ENCODE data around the gene DNAH1.

Gene DNAH1

DNA sequence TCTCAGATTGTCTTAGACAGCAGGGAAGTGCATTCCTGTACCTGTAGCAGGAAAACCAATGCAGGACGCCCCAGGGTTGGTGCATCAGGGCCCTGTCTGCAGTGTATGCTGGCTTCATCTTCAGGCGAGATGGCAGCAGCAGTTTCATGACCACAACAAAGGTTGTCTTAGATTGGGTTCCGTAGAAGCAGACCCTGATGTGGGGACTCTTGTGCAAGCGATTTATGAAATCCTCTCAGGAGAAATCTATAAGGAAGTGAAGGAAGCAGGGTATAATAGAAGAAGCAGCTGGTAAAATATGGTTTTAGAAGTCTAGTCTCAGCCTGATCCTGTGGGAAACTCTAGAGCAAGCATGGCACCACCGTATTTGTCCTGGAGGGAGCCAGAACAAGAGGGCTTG is 25.0 kb downstream of the DNAH1 start:
- TF ChIP-seq, protein P1, sequence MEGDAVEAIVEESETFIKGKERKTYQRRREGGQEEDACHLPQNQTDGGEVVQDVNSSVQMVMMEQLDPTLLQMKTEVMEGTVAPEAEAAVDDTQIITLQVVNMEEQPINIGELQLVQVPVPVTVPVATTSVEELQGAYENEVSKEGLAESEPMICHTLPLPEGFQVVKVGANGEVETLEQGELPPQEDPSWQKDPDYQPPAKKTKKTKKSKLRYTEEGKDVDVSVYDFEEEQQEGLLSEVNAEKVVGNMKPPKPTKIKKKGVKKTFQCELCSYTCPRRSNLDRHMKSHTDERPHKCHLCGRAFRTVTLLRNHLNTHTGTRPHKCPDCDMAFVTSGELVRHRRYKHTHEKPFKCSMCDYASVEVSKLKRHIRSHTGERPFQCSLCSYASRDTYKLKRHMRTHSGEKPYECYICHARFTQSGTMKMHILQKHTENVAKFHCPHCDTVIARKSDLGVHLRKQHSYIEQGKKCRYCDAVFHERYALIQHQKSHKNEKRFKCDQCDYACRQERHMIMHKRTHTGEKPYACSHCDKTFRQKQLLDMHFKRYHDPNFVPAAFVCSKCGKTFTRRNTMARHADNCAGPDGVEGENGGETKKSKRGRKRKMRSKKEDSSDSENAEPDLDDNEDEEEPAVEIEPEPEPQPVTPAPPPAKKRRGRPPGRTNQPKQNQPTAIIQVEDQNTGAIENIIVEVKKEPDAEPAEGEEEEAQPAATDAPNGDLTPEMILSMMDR (conservative IDR thresholded peaks at IDR 0.05; ENCODE audit: low read depth, low read length): no peak
- H3K4me3 ChIP-seq (ENCODE audit: low read length): no peak overlapping the region
- DNase-seq (ENCODE audit: low read depth): no peak

DNA sequence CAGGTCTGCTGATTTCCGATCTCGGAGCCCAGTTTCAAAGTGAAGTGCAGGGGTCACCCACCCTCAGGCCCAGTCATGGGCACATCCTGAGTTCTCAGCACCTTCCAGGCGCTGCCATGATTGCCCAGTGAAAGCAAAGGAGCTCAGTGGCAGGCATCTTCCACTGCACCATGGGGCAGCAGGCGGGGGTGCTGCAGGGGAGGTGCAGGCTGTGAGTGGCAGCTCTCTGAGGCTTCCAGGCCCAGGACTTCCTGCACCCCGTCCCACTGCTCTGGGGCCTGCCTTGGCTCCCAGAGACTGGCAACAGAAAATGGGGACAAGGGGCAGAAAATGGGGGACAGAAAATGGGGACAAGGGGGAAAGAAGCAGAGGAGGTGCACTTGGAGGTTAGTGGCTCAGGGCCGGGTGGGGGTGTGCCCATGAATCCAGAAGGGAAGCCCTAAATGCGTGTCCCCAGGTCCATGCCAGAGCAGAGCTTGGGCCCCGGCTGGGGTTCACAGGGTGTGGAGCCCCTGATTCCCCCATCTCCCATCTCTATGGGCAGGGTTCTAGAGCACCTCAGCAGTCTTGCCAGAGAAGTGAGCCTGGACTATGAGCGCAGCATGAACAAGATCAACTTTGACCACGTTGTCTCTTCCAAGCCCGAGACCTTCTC is 28.0 kb downstream of the DNAH1 start:
- TF ChIP-seq, protein P1 (conservative IDR thresholded peaks at IDR 0.05; ENCODE audit: low read depth, low read length): no peak
- H3K4me3 ChIP-seq (ENCODE audit: low read length): no peak overlapping the region
- no peak for DNase-seq (ENCODE audit: low read depth)

DNA sequence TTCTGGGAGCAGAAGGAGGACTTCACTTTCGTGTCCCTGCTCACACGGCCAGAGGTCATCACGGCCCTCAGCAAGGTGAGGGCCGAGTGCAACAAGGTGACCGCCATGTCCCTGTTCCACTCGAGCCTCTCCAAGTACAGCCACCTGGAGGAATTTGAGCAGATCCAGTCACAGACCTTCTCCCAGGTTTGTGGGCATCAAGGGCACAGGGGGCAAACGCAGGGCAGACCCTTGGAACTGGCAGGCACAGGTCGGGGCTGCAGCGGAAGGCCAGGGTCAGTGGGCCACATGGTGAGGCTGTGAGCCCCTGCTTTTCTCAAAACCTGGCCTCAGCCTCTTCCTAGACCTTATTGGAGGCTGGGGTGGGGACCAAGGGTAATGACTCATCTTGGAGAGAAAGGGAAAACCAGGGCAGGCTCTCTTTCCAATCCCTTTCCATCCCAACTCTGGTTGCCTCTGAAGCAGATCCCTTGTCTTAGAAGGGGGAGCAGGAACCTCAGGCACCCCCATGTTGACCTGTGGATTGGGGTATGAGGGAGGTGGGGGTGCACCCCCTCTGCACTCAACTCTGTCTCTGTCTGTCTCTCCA is 29.5 kb downstream of the DNAH1 start:
- TF ChIP-seq, protein P1 (conservative IDR thresholded peaks at IDR 0.05; ENCODE audit: low read depth, low read length): no peak
- H3K4me3 ChIP-seq (ENCODE audit: low read length): no peak overlapping the region
- DNase-seq (ENCODE audit: low read depth): no peak

DNA sequence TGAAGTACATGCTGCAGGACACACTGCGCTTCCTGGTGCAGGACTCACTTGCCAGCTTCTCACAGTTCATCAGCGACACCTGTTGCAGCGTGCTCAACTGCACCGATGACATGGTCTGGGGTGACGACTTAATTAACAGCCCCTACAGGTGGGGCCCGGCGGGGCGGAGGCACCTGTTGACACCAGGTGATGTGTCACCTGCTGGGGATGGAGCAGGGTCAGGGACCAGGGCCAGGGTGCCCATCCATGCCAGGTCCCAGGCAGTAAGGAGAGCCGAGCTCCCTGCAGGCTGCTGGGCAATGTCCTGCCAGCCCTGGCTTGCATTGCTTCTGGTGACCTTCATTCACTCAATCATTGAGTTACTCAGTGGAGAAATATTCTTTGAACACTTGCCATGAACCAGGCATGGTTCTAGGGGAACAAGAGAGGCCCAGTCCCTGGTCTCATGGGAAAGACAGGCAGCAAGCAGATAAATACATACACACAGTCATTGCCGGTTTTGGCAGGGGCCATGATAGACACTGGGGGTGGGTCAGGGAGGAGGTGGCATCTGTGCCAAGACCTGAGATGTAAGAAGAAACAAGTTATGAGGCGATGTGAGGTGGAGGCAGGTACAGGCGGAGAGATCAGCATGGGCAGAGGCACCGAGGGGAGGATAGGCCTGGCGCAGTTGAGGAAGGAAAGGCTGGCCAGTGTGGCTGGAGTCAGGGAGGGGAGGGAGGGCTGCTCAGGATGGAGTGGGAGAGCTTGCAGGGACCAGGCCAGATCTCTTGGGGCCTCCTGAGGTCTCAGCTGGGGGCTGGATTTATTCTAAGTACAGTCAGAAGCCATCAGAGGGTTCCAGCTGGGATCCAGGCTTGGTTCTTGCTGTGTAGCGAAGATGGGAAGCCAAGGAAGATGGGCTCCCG is 30.8 kb downstream of the DNAH1 start:
- no peak for DNase-seq (ENCODE audit: low read depth)
- no peak overlapping the region for H3K4me3 ChIP-seq (ENCODE audit: low read length)
- TF ChIP-seq, protein P1 (conservative IDR thresholded peaks at IDR 0.05; ENCODE audit: low read depth, low read length): no peak

DNA sequence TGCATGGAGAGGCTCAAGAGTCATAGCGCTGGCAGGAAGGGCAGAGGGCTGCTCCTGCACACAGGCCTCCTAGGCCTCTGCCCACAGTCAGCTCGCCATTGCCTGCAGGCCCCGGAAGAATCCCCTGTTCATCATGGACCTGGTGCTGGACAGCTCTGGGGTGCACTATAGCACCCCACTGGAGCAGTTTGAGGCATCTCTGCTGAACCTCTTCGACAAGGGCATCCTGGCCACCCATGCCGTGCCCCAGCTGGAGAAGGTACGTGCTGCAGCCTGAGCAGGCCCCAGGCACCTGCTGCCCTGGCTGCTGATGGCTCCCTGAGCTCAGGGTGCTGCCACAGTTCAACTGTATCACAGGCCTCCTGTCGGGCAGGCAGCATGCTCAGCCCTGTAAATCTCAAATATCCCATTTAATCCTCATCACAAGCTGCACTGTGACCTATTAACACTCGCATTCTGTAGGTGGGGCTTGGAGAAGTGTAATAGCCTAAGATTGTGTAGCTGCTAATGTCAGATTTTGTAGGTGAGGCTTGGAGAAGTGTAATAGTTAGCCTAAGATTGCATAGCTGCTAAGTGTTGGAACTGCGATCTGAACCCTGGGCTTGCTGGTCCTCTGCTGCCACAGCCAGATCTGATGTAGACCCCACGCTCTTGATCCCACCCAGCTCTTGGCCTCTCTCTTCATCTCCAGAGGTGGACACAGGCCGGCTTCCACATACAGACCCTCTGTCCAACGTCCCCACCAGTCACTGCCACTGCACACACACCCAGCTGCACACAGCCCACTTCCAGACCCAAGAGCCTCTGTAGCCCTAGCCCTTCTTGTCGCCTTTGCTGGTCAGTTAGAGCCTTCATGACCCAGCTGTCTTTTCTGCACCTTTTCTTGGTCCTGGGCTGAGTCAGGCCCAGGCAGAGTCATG is 31.9 kb downstream of the DNAH1 start:
- H3K4me3 ChIP-seq (ENCODE audit: low read length): no peak overlapping the region
- TF ChIP-seq, protein P1 (conservative IDR thresholded peaks at IDR 0.05; ENCODE audit: low read depth, low read length): no peak
- peak; percentile 55 for DNase-seq (ENCODE audit: low read depth)

DNA sequence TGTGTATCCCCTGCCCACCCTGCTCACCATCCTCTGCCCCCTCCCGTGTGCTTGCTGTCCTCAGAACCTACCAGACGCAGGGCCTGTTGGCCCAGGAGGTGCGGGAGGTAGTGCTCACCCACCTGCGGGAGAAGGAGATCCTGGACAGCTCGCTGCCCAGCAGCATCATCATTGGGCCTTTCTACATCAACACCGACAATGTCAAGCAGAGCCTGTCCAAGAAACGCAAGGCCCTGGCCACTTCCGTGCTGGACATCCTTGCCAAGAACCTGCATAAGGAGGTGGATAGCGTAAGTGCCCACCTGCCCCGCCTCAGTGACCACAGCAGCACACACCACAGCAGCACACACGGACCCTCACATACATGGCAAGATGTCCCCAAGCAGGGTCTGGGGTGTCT is 33.0 kb downstream of the DNAH1 start:
- no peak for DNase-seq (ENCODE audit: low read depth)
- TF ChIP-seq, protein P1 (conservative IDR thresholded peaks at IDR 0.05; ENCODE audit: low read depth, low read length): no peak
- H3K4me3 ChIP-seq (ENCODE audit: low read length): no peak overlapping the region

Measured in retinal pigment epithelial cell (primary cell).